Activated T-helper 17 cell treated with anti-CD3 and anti-CD28 coated beads, Interleukin-2, amount 50 U/mL, for 72 hours (primary cell): ENCODE data around the gene S100A12. TPM values are rescaled to one million over a fixed set of nuclear protein-coding genes. Genes with fewer than 3 reads are reported as not detected.

ENCODE experiments used
- ATAC-seq: fragments of 150-1000 bp; cut with Tn5 transposase; replicated peaks from 2 replicates; pipeline ENCODE4 v1.10.0; 2021; ENCODE audit warnings: mild to moderate bottlenecking, moderate library complexity
- H3K27ac Mint-ChIP-seq: one replicate; pipeline ENCODE4 v1.8.0; 2022; ENCODE audit warnings: mixed read lengths
- H3K27me3 Mint-ChIP-seq: one replicate; pipeline ENCODE4 v1.8.0; 2022; ENCODE audit warnings: mixed read lengths
- H3K36me3 Mint-ChIP-seq: one replicate; pipeline ENCODE4 v1.8.0; 2022; ENCODE audit warnings: low read depth, mild to moderate bottlenecking, mixed read lengths
- H3K4me1 Mint-ChIP-seq: one replicate; pipeline ENCODE4 v1.8.0; 2022; ENCODE audit warnings: mixed read lengths
- H3K4me3 Mint-ChIP-seq: one replicate; pipeline ENCODE4 v1.8.0; 2022; ENCODE audit warnings: mild to moderate bottlenecking, mixed read lengths
- H3K9me3 Mint-ChIP-seq: one replicate; pipeline ENCODE4 v1.8.0; 2022; ENCODE audit warnings: mixed read lengths
- total RNA-seq, 2 donors: library from RNA; stranded (reverse); gene quantifications; one replicate each; pipeline ENCODE4 v1.2.3, GENCODE V29; 2022

S100A12 gene
- total RNA-seq, 2 donors from 2014 or later, result not detected

DNA sequence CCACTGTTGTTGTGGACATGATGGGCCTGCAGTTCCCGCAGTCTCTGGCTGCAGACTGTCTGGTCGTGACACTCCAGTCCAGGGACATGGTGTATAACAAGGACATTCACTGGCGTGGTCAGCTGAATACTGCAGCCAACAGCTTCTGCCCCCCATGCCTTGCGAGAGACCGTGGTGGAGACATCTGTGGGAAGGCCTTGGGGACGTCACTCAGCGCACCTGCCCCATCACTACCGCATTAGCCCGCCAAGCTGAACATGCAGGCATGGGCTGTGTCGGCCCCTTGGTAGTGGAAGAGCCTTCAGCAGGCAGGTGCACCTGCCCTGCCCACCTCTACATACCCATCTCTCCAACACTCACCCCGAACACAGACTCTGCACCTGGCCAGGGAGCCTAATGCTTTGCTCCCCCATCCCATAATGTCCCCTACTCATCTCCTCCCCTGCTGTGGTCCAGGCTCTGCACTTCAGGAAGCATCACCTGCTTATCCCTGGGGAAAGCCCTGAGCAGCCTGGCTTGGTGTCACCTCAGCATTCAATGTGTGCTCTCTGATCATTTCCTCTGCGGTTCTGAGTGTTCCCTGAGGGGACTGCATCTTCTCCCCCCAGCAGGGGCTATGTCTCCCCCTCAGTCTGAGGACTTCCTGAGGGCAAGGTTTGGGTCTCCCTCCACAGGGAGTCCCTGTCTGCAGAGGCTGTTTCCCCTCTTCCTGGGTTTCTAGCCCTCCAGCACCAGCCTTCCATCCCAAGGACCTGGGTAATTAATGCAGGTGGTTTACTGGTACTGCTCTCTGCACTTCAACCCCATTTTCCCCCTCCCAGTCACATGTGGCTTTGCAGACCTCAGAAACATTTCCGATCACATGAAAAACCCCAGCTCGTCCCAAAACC lies 30.0 kb downstream of the S100A12 start:
- Mint-ChIP-seq H3K9me3 (no peaks in the 10 kb centered on the region), H3K4me1 (peaks cover 43% of the 10 kb centered on the region), H3K4me3 (peak overlapping the region; percentile 58), H3K27ac (peak overlapping the region; percentile 54), H3K36me3 (no peaks in the 10 kb centered on the region), H3K27me3 (peaks cover 27% of the 10 kb centered on the region)
- ATAC-seq, result peak; percentile 50

GRCh38 chr1:153344718-153345025 lies 30.7 kb downstream of the S100A12 start:
- ATAC-seq, result no peak
- Mint-ChIP-seq H3K9me3 (no peaks in the 10 kb centered on the region), H3K36me3 (no peaks in the 10 kb centered on the region), H3K4me1 (peaks cover 48% of the 10 kb centered on the region), H3K4me3 (peak overlapping the region; percentile 3), H3K27me3 (peaks cover 24% of the 10 kb centered on the region), H3K27ac (peak overlapping the region; percentile 14)

GRCh38 chr1:153343811-153344717 lies 31.4 kb downstream of the S100A12 start:
- no peak for ATAC-seq
- no peaks in the 10 kb centered on the region for H3K36me3 Mint-ChIP-seq
- H3K9me3 Mint-ChIP-seq, result no peaks in the 10 kb centered on the region
- peak overlapping the region; percentile 14 for H3K27ac Mint-ChIP-seq
- peaks cover 22% of the 10 kb centered on the region for H3K27me3 Mint-ChIP-seq
- H3K4me1 Mint-ChIP-seq, result peaks cover 48% of the 10 kb centered on the region
- peak overlapping the region; percentile 3 for H3K4me3 Mint-ChIP-seq

DNA sequence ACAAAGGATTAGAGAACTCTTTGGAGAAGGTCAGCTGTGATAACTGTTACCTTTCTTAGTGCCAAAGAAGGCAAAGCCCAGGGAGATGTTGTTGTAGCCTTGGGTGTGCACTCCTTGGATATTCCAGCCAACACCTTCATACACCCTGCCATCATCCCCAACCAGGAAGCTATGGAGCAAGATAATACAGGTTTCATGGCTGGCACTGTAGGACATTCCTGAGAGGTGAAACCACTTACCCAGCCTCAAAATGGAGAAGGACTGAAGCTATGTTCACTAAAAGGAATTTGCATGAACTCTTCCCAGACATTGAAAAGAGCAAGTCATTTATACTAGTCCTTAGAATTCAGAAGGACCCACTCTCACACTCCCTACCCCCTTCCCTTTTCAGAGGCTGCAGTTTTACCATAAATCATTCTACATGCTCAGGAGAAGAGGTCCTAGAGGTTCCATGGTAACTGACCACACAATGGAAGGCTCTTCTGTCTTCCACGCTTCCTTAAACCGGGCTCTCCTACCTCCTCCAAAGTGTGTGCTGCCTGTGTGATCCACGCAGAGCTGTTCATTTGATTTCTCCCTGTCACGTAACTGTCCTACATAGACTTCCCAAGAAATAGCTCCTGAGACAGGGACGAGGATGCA lies 32.3 kb downstream of the S100A12 start:
- Mint-ChIP-seq H3K36me3 (no peaks in the 10 kb centered on the region), H3K9me3 (no peaks in the 10 kb centered on the region), H3K27ac (peak overlapping the region; percentile 16), H3K4me3 (peak overlapping the region; percentile 3), H3K4me1 (peaks cover 56% of the 10 kb centered on the region), H3K27me3 (peaks cover 19% of the 10 kb centered on the region)
- no peak for ATAC-seq

DNA sequence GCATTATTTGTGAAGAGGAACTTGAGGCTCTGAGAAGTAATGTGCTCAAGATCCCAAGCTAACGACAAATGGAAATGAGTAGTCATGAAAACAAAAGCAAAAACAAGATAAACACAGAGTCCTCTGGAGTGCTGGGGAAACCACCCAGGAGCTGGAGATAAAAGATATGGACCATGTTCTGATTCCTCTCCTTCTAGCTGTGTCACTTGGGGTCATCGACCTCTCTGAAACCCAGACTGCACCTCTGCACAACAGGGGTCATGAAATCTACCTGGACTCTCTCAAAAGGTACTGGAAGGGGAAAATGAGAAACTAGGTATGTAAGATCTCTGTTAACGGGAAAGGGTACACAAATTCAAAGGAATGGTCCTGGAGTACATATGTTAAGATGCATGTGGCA lies 33.2 kb downstream of the S100A12 start:
- H3K27ac Mint-ChIP-seq, result peak overlapping the region; percentile 16
- ATAC-seq, result no peak
- H3K27me3 Mint-ChIP-seq, result peaks cover 17% of the 10 kb centered on the region
- H3K4me3 Mint-ChIP-seq, result no peak overlapping the region
- no peaks in the 10 kb centered on the region for H3K36me3 Mint-ChIP-seq
- H3K4me1 Mint-ChIP-seq, result peaks cover 59% of the 10 kb centered on the region
- H3K9me3 Mint-ChIP-seq, result no peaks in the 10 kb centered on the region

GRCh38 chr1:153341431-153341934 lies 33.9 kb downstream of the S100A12 start:
- Mint-ChIP-seq H3K9me3 (no peaks in the 10 kb centered on the region), H3K36me3 (no peaks in the 10 kb centered on the region), H3K27ac (no peak overlapping the region), H3K4me3 (no peak overlapping the region), H3K27me3 (peaks cover 13% of the 10 kb centered on the region), H3K4me1 (peaks cover 56% of the 10 kb centered on the region)
- ATAC-seq, result no peak

GRCh38 chr1:153340356-153340755 lies 35.1 kb downstream of the S100A12 start:
- no peaks in the 10 kb centered on the region for H3K9me3 Mint-ChIP-seq
- H3K4me3 Mint-ChIP-seq, result no peak overlapping the region
- H3K27ac Mint-ChIP-seq, result no peak overlapping the region
- H3K4me1 Mint-ChIP-seq, result peaks cover 45% of the 10 kb centered on the region
- no peaks in the 10 kb centered on the region for H3K36me3 Mint-ChIP-seq
- no peak for ATAC-seq
- H3K27me3 Mint-ChIP-seq, result peaks cover 8% of the 10 kb centered on the region

DNA sequence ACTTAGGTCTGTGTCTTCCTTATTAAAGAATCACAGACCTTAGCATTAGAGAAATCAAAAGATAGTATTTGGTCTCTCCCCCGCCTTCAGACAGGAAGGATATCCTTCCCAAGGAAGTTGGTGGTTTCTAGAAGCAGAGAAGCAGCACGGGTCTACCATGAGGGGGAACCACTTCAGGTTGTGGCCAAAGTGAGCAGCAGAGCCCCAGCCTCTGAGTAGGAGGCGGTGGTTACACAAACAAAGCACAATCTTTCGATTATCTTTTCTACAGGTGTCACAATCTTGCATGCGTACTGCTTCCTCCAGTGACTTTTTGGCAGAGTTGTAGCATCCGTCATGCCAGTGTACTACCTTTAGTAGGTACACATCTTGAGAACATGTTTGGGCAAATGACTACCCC lies 35.6 kb downstream of the S100A12 start:
- Mint-ChIP-seq H3K27me3 (peaks cover 8% of the 10 kb centered on the region), H3K36me3 (no peaks in the 10 kb centered on the region), H3K4me1 (peaks cover 43% of the 10 kb centered on the region), H3K9me3 (no peaks in the 10 kb centered on the region), H3K27ac (no peak overlapping the region), H3K4me3 (peak overlapping the region; percentile 18)
- ATAC-seq, result peak; percentile 32

- Mint-ChIP-seq H3K27me3 (peaks cover 4% of the 10 kb centered on the region), H3K36me3 (no peaks in the 10 kb centered on the region), H3K4me1 (peaks cover 29% of the 10 kb centered on the region), H3K4me3 (no peak overlapping the region), H3K9me3 (no peaks in the 10 kb centered on the region), H3K27ac (no peak overlapping the region)
- no peak for ATAC-seq
These were observed 37.2 kb downstream of the S100A12 start for GRCh38 chr1:153337980-153338853.

DNA sequence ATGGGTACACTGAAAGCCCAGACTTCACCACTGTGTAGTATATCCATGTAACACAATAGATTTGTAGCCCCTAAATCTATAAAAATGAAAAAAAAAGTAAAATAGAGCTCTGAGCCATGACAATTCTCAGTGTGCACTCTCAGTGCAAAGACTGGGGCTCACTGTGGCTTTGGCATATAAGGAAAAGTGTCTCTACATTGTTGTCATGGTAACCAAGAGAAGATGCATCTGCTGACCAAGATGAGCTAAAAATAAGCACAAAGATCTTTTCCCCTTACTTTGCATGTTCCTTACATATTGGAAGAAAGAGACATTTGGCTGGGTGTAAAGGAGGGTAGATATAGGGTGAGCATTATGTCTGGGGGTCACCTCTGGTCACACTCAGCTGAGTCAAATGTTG lies 38.8 kb downstream of the S100A12 start:
- Mint-ChIP-seq H3K9me3 (no peaks in the 10 kb centered on the region), H3K4me3 (no peak overlapping the region), H3K27ac (no peak overlapping the region), H3K36me3 (no peaks in the 10 kb centered on the region), H3K27me3 (peaks cover 4% of the 10 kb centered on the region), H3K4me1 (peaks cover 20% of the 10 kb centered on the region)
- ATAC-seq, result no peak

DNA sequence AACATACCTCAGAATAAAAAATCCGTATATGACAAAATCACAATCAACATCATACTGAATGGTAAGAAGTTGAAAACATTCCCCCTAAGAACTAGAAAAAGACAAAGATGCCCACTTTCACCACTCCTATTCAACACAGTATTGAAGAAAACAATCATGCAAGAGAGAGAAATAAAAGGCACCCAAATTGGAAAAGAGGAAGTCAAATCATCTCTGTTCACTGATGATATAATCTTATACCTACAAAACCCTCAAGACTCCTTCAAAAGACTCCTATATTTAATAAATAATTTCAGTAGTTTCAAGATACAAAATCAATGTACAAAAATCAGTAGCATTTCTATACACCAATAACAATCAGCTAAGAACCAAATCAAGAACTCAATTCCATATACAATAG lies 41.5 kb downstream of the S100A12 start:
- no peak for ATAC-seq
- Mint-ChIP-seq H3K27me3 (peaks cover 7% of the 10 kb centered on the region), H3K36me3 (no peaks in the 10 kb centered on the region)

GRCh38 chr1:153324912-153325311 lies 50.5 kb downstream of the S100A12 start:
- H3K4me3 Mint-ChIP-seq, result no peak overlapping the region
- H3K27ac Mint-ChIP-seq, result no peak overlapping the region
- no peak for ATAC-seq
- H3K9me3 Mint-ChIP-seq, result peaks cover 20% of the 10 kb centered on the region
- peaks cover 15% of the 10 kb centered on the region for H3K27me3 Mint-ChIP-seq
- no peaks in the 10 kb centered on the region for H3K36me3 Mint-ChIP-seq
- H3K4me1 Mint-ChIP-seq, result no peaks in the 10 kb centered on the region

More for the DNA sequence above, 41.5 kb downstream of the S100A12 start:
- peaks cover 10% of the 10 kb centered on the region for H3K4me1 Mint-ChIP-seq
- H3K9me3 Mint-ChIP-seq, result peaks cover 5% of the 10 kb centered on the region
- H3K4me3 Mint-ChIP-seq, result no peak overlapping the region
- H3K27ac Mint-ChIP-seq, result no peak overlapping the region
